NCI-H146 (cell line): Measurements from ENCODE around the gene EVI5L.

ENCODE experiments used
- DNase-seq: peaks from one replicate; lab custom pipeline; 2025; lab: John Stamatoyannopoulos, UW

EVI5L gene

DNA sequence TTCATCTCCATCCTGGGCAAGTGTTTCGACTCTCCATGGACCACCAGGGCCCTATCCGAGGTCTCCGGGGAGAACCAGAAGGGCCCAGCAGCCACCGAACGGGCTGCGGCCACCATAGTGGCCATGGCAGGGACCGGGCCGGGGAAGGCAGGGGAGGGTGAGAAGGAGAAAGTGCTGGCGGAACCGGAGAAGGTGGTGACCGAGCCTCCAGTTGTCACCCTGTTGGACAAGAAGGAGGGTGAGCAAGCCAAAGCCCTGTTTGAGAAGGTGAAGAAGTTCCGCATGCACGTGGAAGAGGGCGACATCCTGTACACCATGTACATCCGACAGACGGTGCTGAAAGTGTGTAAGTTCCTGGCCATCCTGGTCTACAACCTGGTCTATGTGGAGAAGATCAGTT, 68.9 kb downstream of the EVI5L start:
- DNase-seq, result no peak

DNA sequence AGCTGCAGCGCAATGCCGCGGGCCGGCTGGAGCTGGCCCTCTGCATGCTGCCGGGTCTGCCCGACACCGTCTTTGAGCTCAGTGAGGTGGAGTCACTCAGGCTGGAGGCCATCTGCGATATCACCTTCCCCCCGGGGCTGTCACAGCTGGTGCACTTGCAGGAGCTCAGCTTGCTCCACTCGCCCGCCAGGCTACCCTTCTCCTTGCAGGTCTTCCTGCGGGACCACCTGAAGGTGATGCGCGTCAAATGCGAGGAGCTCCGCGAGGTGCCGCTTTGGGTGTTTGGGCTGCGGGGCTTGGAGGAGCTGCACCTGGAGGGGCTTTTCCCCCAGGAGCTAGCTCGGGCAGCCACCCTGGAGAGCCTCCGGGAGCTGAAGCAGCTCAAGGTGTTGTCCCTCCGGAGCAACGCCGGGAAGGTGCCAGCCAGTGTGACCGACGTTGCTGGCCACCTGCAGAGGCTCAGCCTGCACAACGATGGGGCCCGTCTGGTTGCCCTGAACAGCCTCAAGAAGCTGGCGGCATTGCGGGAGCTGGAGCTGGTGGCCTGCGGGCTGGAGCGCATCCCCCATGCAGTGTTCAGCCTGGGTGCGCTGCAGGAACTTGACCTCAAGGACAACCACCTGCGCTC, 69.8 kb downstream of the EVI5L start:
- peak; percentile 8 for DNase-seq

DNA sequence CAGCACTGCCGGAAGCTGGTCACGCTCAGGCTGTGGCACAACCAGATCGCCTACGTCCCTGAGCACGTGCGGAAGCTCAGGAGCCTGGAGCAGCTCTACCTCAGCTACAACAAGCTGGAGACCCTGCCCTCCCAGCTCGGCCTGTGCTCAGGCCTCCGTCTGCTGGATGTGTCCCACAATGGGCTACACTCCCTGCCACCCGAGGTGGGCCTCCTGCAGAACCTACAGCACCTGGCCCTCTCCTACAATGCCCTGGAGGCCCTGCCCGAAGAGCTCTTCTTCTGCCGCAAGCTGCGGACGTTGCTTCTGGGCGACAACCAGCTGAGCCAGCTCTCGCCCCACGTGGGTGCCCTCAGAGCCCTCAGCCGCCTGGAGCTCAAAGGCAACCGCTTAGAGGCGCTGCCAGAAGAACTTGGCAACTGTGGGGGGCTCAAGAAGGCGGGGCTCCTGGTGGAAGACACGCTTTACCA, 70.4 kb downstream of the EVI5L start:
- DNase-seq, result no peak

DNA sequence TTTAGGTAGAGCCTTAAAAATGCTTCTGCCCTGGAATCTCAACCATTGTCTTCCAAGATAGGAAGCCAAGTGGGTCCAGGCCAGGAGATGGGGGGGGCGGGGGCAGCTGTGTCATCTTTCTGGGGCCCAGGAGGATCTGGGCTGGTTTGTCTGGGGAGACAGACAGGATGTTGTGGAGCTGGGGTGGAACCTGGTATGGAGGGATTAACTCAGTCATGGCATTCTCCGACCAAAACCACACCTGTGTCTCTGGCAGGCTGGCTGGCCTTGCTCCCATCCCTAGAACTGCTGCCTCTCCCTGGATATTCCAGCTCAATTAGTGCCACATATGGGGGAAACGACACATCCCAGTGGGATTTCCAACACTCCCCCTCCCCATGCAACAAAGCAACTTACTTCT, 70.9 kb downstream of the EVI5L start:
- DNase-seq, result no peak

DNA sequence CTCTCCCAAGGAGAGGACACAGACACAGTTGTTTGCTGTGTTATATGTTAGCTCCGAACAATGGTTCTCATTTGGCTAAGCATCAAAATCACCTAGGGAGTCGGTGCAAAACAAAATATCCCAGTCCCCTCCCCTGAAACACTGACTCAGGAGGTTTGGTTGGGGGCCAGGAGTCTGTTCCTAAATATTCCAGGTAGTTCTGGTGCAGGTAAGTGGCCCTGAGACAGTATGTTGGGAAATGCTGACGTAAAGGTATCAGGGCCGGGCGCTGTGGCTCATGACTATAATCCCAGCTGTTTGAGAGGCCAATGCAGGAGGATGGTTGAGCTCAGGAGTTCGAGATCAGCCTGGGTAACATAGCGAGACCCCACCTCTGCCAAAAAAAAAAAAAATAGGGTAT, 71.3 kb downstream of the EVI5L start:
- DNase-seq, result no peak

DNA sequence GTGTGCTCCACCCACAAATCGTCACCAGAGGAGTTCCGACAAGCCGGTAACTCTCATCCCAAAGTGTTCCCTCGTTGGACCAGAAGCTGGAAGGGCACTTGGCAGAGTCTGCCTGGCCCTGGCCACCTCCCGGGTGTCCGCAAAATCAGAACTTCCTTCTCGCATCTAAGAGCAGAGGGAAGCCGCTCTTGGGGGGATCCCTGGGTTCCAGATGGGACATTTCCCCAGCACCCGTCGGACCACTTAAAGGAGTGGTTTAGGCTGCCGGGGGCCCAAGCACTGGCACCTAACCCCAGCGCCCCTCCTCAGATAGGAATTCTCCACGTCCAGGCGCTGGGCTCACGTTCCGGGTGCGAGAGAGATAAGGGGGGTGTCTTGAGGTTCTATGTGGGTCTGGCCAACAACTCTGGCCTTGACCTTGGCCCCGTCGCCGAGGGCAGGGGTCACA, 72.8 kb downstream of the EVI5L start:
- no peak for DNase-seq

DNA sequence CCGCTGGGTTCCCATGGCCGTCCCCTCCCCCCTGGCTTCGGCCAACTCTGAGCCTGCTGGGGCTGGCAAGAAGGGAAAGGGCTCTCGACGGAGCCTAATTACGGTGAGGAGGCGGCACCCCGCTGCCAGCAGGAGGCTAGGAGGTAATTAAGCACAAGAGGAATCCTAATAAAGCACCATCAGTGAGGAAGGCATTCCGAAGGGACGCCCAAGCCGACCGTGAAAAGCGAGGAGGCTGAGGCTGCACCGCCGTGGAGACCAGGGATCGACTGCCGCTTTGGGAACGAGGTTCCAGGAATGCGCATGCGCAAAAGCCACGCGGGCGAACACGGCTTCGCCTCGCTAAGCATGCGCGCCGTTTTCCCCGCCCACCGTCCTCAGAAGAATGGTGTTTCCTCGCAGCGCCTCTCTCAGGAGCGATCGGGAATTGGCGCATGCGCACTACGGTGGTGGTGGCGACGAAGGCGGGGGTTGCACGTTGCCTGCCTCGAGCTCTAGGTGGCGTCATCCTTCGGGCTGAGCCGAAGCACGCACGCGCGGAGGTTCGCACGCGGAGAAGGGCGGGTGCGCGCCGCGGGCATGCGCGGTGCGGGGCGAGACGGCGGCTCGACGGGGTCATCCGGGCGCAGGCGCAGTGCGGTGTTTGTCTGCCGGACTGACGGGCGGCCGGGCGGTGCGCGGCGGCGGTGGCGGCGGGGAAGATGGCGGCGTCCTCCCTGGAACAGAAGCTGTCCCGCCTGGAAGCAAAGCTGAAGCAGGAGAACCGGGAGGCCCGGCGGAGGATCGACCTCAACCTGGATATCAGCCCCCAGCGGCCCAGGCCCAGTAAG, 73.4 kb downstream of the EVI5L start, which contains the start of gene MAP2K7:
TSS of gene MAP2K7 (plus strand) at position 634 of the 830 bp plus-strand sequence. CDS start at position 702, 68 bp downstream.
- peak; percentile 98 for DNase-seq

DNA sequence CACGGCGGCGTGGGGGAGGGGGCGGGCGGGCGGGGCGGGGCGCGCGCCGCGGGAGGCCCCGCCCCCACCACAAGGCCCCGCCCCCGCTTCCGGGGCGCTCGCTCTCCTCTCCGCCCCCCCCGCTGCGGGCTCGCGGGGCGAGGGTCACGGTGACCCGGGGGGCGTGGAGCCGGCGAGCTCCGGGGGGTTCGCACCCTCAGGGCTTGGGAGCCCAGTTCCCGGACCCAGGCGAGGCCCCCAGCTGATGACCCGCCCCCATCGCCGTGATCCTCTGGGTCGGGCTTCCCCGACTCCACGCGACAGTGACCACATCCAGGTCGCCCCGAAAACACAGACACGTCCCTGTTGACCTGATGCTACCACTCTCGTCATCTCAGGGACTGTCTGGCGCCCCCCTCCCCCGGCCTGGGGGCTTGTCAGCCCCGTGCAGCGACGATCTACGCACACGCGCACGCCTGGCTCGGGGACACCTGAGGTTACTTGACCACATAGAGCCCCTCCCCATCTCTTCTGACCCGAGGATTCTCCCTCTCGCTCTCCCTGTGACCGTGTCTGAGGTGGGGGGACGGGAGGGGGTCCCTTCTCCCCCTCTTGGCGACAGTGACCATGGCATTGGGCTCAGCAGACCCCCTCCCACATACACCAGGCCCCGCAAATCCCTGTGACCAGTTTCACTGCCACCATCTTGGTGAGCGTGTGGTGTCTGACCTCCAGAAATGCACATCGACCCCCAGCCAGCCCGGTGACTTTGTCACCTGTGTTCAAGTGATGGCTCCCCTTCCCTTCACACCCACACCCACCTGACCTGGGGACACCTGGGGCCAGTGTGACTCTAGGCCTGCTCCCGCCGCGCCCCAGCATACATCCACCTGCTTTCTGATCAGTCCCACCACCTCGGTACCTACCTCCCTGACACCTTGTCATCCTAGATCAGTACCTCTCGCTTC, 74.3 kb downstream of the EVI5L start:
- DNase-seq, result no peak

DNA sequence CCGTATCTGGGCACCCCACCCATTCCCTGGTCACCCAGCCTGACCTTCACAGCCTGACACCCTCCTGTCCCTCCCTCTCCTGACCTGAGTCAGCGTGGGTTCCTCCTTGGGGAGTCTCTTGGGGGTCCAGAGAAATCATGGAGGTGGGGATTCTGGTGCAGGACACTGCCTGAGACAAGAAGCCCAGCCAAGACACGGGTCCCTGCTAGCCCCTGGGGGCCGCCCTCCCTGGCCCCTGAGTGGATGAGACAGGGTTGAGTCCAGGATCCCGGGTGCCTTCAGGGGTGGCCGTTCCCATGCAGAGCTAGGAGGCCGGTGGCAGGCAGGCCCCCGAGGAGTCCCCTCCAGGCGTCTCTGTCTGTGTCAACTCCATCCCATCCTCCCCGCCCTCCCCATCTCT, 75.2 kb downstream of the EVI5L start:
- no peak for DNase-seq

DNA sequence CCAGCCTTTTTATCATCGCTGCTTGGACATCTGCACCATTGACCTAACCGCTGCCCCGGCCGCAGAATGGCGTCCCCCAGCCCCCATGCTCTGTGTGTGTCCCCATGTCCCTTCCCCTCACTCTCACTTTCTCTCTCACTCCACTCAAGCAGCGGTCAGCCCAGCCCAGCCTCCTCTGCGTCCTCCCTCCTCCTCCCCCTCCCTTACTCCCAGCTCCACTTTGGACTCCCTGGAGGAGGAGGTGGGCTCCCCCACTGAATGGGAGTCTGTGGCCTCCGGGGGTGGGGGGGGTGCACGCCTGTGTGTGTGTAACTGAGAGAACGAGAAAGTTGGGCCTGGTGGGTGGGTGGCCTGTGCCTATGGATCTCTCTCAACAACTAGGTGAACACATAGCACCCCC, 75.8 kb downstream of the EVI5L start:
- no peak for DNase-seq

DNA sequence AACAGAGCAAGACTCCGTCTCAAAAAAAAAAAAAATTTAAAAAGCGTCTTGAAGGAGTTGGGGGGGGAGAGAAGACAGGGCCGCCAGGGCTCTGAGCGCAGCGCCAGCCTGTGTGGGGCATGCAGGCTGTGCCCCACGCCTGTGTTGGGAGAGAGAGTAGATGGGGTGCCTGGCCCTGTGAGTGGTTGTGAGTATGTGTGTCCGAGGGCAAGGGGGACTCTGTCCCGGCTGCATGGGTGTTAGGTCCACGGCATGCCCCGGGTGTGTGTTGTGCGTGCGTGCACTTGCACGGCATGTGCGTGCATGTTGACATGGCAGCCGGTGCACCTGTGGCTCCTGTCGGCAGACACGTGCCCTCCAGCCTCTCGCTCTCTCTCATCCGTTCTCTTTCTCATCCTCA, 77.1 kb downstream of the EVI5L start:
- DNase-seq, result no peak

DNA sequence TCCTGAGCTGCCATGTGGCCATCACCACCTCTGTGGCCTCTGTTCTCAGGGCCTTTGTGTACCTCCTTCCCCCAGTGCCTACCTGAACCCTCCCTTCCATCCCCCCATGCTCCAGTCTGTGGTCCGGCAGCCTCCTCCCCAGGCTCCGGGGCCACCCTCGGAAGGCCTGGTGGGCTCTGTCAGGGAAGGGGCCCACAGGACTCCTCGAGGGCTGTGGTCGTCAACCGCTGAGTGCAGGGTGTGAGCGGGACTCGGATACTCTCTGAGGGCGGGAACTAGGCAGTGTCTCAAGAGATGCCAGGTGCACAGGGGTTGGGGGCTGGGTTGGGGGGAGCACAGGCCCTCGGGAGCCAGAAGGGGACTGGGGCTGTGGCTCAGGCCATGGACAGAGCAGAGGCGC, 77.5 kb downstream of the EVI5L start:
- DNase-seq, result no peak

DNA sequence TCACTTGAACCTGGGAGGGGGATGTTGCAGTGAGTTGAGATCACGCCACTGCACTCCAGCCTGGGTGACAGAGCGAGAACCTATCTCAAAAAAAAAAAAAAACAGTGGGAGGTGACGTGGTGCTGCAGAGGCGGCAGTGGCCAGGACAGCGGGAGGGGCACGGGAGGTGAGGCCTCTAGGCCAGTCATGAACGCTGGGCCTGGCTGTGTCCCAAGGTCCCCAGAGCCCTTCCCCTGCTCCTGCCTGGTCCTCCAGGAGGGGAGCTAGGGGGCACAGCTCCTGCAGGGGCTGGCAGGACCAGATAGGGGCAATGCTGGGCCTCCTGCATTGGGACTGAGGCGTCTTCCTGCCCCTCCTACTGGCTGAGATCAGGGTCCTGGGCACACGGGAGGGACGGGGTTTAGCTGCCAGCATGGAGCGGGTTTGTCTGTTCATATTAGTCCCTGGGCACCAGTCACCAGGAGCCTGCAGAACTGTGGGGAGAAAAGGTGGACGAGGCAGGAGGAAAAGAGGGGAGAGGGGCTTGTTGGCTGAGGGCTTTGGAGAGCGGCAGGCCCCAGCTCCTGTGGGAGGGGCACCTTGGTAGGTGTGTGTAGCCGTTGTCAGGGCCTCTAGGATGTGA, 78.2 kb downstream of the EVI5L start:
- DNase-seq, result no peak

DNA sequence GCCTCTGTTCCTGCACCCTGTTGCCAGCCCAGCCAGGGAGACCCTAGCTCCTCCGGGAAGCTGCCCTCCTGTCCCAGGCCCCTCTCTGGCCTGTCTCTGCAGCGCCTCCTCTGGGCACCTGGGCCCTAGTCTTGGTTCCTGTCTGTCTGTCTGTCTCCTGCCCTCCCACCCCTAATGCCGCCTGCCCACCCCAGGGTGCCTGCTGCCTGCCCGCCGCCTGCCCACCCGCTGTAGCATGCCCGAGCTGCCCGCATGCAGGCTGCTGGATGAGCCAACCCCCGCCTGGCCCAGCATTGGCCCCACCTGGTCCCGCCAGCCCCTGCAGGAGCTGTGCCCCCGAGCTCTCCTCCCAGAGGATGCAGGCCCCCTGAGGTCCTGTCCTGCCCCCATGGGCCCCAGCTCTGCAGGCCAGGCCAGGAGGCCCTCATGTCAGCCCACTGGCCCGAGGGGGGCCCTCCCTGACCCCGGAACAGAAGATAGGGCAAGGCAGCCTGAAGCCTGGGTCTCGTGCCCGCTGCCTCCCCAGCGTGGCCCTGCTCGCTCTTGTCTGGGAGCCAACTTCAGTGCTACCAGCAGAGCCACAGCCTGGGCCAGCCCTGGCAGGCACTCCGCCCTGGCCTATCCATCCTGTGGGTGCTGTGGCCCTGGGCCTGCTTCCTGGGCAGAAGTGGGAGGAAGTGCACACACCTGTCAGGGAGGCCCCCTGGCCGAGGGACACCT, 78.9 kb downstream of the EVI5L start:
- no peak for DNase-seq

DNA sequence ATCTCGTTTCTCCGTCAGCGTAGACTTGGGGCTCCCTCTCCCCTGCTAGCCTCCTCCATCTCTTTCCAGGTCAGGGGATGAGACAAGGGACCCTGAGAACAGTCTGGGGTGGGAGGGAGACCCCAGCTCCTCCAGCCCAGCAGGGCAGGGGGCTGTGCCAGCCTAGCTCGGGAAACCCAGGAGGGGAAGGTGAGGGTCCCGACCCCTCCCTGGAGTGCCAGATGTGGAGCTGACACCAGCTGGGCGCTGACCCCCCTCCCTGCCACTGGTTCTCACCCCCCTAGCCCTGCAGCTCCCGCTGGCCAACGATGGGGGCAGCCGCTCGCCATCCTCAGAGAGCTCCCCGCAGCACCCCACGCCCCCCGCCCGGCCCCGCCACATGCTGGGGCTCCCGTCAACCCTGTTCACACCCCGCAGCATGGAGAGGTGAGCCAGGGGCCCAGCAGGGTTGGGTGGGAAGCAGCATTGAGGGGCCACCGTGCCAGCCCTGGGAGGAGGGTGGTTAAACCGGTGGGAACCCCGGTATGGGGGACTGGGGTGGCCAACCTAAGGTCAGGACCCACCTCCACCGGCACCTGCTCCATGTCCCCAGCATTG, 79.6 kb downstream of the EVI5L start:
- no peak for DNase-seq

DNA sequence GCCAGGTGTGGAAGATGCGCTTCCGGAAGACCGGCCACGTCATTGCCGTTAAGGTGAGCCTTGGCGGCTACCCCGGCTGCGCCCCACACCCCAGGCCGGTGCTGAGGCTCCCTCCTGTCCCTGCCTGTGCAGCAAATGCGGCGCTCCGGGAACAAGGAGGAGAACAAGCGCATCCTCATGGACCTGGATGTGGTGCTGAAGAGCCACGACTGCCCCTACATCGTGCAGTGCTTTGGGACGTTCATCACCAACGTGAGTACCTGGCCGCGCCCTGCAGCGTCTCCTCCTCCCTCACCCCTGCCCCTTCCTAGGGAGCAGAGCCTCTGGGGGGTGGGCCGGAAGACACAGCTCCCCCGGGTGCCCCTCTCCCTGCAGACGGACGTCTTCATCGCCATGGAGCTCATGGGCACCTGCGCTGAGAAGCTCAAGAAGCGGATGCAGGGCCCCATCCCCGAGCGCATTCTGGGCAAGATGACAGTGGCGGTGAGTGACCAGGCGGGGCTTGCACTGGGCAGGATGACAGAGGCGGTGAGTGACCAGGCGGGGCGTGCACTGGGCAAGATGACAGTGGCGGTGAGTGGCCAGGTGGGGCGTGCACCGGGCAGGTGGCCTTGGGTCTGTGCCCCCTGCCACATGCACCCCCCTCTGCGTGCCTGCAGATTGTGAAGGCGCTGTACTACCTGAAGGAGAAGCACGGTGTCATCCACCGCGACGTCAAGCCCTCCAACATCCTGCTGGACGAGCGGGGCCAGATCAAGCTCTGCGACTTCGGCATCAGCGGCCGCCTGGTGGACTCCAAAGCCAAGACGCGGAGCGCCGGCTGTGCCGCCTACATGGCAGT, 80.5 kb downstream of the EVI5L start:
- DNase-seq, result no peak

DNA sequence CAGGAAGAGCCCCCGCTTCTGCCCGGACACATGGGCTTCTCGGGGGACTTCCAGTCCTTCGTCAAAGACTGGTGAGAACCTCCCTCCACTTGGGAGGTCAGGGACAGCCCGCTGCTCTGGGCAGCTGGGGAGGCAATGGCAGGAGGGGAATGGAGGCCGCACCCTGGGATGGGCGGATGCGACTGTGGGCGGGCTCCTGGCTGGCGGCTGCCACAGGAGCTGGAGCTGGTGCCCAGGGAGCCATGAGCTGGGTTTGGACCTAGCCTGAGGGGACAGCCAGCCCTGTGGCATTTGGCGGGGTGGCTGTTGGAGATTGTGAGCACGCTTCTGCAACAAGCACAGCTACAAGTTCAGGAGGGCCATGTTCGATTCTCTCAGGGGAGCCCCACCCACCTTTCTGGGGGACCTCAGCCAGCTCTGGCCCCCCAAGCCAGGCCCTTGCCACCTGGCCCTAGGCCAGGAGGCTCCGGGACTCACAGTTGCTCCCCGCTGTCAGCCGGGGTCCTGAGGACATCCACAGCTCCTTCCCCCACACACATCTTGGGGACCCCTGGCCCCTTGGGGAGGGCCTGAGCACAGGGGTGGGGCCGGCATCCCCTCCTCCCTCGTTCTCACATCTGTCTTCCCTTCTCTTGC, 81.6 kb downstream of the EVI5L start:
- DNase-seq, result no peak

DNA sequence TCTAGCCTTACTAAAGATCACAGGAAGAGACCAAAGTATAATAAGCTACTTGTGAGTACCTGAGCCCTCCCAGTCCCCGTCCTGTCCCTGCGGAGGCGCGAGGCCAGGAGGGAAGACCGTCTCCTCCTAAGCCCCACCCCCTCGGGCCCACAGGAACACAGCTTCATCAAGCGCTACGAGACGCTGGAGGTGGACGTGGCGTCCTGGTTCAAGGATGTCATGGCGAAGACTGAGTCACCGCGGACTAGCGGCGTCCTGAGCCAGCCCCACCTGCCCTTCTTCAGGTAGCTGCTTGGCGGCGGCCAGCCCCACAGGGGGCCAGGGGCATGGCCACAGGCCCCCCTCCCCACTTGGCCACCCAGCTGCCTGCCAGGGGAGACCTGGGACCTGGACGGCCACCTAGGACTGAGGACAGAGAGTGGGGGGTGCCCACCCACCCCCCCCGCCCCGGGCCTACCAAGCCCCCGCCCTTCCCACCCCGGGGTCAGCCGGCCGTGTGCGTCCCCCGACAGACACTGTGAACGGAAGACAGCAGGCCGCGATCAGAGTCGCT, 82.2 kb downstream of the EVI5L start:
- DNase-seq, result no peak
